Activated CD4-positive, CD25-positive, alpha-beta regulatory T cell treated with anti-CD3 and anti-CD28 coated beads, Interleukin-2, amount 50 U/mL, for 24 hours (primary cell): ENCODE measurements around the gene ZNF474.
A peak's percentile ranks its signal among the peaks of the same experiment; 100 is the strongest.

Experiments used
- ATAC-seq, 2 donors: fragments of 150-1000 bp; cut with Tn5 transposase; one replicate each; pipeline ENCODE4 v1.10.0; 2021; ENCODE audit warnings: mild to moderate bottlenecking in 1 of 2, moderate library complexity in 1 of 2

ZNF474 gene

DNA sequence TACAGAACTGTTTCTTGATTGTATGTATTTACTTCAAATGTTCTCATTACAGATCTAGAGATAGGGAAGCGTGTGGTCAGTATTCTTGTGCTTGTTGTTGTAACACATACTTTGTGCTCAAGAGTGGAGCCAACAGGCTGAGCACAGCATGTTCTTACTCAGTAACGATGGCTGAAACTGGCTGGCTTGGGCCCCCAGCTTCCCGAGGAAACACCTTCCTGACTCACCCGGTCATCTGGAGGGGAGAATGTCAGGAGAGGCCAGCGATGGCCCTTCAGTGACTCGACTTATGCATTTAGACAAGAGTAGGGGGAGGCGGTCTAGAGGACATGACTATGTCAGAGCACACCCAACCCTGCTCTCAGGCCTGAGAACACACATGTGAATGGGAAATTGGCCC, 25.6 kb downstream of the ZNF474 start:
- ATAC-seq, result no peak

DNA sequence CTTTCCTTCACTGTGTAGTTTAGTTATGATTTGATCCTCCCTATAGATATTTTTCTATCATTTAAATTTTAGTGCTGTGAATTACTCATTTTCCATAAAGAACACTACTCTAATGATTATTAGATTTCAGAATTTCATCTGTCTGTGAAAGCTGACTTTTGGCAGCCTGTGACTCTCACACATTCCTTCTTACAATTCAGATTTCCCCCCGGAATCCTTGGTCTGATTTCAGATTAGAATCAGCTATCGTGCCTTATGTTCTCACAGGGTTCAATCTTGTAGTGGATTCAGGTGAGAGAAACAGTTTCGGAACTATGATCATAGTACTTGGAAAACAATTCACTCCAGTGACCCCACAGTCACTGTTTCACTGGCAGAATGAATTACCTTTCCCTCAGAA, 26.2 kb downstream of the ZNF474 start:
- no peak for ATAC-seq

DNA sequence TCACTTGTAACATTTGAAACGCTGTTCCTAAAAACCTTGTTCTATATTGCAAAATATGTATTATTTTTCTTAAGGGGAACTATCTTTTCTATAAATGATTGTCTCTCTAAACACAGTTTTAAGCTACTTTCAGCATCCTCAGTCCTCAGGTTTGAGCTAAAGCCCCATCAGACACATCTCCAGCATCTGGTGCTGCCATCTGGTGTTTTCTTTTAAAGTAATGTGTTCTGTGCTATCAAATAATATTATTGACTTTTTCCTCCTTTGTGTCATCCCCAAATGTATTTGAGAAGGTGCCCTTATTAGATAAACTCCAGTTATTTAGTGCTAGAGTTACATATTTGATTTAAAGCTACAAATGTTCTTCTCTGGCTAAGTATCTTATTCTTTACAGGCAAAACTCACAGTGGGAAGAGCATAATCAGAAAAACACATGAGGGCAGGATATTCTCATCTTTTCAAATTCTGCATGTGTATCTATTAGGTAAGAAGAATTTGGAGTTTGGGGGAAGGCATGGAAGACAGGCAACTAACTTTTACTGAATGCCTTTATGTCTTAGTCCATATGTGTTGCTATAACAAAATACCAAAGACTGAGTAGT, 27.5 kb downstream of the ZNF474 start:
- ATAC-seq, result no peak

DNA sequence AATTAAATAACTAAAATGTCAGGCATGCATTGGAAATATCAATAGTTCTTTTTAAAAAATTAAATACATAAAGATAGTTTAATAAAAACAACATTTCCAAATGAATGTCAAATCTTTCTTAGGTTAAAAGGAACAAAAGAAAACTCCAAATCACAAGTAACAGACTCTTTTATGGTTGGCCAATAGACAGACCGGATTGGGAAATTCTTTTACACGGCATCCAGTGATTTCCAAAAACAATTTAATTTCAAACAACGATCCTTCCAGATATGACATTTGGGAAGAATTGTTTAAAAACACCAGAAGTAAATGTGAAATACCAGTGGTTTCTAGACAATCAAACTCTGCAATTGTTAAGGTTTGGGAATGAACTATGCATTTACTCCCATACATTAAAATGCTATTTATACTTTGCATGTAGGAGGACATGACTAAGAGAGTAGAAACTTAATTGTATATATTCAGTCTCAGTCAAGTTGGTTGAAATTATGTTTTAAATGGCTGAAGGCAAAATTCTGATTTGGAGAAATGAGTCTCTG, 32.8 kb downstream of the ZNF474 start:
- ATAC-seq, result no peak

DNA sequence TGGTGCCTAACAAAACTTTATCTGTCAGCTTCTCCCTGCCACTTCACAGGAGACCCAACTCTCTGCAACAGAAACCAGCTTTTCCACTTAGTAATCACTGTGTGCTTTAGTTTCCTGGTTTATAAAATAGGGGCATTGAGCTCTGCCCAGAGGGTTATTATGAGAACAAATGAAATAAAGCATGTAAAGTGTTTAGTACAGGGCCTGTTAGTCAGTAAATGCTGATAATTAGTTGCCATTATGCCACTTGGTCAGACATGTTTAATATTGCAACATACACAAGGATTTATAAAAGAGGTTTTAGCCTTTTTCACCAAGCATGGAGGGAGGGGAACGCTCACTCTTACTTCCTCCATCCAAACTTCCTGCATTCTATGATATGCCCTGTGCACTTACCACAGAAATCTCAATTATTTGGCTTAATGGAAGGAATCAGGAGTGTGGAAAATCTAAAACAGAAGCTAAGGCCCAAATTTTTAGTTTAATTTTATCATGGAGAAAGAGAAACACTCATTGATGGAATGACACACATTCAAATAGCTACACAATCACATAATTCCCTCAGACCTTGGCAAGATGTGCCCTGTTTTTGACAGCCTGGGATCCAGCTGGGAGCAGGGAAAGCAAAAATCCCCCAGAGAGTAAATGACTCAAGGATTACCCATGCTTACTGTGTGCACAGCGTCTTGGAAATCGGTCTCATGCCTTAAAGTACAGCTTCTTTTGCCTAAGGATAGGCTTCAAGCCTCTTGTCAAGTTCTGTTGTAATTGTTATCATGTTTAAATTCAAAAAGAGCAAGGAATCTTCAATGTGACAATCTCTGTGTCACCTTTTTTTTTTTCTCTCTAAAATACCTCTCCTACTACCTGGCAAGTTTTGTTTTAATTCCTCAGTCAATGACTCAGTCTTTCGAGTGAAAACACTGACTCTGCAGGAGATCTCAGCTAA, 34.0 kb downstream of the ZNF474 start:
- no peak for ATAC-seq

DNA sequence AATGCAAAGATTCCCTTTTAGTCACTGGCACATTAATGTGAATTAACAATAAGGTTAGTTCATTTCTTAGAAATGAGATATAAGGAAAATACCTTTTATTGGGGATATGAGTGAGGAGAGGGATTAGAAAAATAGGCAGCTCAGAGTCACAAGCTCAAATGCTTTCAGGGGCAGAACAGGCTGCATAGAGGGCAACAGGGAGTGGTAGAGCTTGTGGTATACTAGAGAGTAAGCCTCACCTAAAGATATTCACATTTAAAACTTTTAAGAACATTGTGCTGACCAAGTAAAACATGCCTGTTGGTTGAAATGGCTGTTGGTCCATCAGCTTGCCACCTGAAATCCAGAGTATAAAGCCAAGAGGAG, 34.7 kb downstream of the ZNF474 start:
- ATAC-seq, result no peak

DNA sequence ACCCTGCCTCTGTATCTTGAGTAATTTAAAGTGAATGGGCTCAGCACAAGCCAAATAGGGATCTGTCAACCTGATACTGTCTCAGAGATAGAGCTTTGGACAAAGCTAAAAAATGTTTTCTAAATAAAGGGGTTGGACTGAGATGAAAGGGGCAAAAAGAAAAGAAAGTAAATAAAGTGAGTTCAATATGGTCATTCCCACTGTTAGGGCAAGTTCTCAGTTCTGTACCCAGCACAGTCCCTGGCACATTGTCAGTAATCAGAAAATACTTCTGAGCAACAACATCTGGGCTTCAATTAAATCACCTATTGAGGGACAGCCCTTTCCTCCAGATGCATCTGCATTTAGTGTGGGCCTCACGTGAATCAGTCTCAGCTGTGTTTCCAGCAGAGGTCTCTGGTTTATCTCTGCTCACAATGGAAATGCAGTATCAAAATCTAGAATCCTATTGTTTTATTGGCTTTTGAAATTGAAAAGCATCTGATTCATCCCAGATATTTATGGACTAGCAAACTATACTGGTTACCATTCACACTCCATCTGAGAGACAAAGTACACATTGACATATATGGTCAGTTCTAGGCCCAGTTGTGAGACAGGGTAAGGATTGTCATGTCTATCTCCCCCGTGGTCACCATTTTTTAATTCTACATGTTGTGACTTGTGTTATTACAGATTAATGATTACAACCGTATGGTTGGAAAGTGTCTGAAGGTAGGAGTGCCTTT, 35.6 kb downstream of the ZNF474 start:
- ATAC-seq, result no peak

GRCh38 chr5:122165559-122166078, 36.3 kb downstream of the ZNF474 start:
- no peak for ATAC-seq

- no peak for ATAC-seq
Measured at GRCh38 chr5:122169350-122170103, 40.2 kb downstream of the ZNF474 start.

DNA sequence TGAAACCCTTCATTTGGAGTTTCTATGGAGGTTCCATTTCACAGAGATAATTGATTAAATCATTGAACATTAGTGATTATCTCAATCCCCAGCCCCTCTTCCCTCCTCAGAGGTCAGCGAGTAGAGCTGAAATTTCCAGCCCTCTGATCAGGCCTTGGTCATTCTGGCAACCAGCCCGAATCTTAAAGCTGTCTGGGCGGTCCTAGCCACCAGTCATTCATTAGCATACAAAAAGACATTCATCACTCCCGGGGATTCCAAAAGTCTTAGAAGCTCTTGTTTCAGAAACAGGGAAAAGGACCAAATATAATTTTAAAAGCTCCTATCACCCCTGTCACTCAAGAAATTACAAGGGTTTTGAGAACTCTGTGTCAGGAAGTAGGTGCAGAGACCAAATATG, 41.3 kb downstream of the ZNF474 start:
- no peak for ATAC-seq

- ATAC-seq, result no peak
Measured at GRCh38 chr5:122172207-122172606, 42.9 kb downstream of the ZNF474 start.

DNA sequence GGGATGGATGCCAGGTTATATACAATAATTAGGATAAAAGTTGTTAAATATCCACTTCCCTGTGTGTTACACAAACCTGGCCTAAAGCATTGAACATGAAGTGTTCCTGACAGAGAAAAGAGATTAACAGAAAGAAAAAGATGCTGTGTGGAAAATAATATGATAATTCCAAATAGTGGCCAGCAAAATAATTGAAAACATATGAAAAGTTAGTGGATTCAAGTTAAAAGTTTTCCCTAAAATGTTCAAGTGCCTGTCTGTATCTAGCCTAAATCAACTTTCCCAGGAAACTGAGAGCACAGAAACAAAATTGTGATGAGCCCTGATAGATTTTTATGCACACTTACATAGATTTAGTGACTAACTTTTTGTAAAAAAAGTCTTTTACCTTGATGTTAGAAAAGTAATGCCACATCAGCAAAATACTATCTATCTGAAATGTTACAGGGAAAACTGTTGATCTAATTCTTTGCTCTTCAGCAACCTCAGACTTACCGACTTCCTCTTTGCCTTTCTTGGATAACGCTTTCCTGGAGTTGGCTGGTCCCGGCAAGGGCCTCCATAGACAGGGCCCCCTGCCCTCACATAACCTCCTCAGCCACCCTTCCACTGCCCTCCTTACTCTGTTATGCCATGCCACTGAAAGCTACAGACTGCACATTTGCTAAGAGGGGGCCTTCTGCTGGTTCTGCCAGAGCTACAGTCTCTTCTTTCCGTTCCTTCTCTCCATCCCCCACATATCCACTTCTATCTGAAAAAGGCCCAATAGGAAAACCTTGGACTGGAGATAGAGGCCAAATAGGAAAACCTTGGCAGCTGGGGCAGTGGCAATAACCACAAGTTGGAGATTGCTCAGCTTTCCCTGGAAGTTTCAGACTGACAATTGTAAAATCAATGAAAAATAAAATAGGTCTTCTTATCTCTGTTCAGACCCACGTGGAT, 44.4 kb downstream of the ZNF474 start:
- ATAC-seq, result no peak

DNA sequence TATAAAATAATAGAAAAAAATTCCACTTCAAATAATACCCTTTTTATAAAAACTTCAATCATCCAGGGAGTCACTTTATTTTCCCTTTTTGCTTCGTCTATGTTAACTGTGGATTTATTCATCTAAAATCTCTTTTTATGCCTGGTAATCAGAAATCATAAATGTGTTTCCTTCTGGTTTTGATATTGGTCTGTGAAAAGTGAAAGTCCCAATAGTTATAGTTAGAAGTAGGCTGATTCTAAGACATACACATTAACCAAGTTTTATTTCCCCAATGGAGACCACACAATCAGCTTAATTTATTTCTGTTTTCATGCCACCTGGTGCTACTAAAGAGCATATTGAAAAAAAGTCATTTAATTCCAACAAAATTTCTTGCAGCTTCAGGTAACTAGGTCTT, 45.7 kb downstream of the ZNF474 start:
- no peak for ATAC-seq

GRCh38 chr5:122175852-122176251, 46.5 kb downstream of the ZNF474 start:
- ATAC-seq, result no peak

DNA sequence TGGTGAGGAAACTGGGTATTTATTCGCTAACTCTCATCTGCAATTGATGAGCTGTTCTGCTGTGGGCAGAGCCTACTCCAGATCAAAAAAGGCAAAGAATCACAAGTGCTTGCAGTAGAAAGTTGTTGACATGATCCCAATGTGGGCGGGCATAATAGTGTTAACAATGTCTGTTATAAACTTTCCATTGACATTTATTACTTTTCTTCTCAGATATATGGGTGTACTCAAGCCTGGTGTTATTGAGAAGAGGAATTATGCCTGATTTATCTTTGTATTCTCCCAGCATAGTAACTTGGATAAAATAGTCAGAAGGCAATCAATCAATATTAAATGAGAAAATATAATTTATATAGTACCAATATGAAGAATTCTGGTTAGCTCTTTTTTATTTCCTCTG, 47.8 kb downstream of the ZNF474 start:
- ATAC-seq, result no peak

GRCh38 chr5:122179701-122180100, 50.4 kb downstream of the ZNF474 start:
- no peak for ATAC-seq

GRCh38 chr5:122180146-122180712, 50.9 kb downstream of the ZNF474 start:
- ATAC-seq, result no peak

DNA sequence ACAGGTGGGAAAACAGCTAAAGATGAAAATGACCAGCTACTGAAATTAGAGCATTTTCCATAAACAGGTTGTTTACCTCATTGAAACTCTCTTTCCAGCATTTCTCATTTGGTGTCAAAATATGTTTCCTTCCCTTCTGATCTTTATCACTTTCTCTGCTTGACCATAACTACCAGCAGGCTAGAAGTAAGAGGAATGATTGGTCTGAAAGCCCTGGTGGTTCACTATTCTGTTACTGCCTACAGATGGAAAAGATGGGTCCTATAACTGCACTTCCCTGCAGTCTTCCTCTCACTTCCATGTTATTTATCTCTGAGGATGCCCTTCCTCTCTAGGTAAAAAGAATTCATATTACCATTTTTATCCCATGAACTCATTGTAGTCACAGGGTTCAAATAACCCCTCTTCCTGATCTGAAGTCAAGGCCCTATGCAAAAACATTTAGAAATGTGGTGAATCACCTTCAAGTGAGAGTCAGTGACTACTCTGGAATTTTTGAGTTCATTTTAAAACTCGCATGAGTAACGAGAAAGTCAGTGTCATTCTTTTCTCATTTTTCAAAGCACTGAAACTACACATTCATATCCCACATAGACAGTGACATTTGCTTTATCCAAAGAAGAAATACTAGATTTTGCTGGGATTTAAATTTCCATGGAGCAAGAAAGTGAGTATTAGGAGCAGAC, 51.7 kb downstream of the ZNF474 start:
- ATAC-seq, result peak; percentile 38 to 41

GRCh38 chr5:122181863-122182262, 52.5 kb downstream of the ZNF474 start:
- ATAC-seq, result no peak

DNA sequence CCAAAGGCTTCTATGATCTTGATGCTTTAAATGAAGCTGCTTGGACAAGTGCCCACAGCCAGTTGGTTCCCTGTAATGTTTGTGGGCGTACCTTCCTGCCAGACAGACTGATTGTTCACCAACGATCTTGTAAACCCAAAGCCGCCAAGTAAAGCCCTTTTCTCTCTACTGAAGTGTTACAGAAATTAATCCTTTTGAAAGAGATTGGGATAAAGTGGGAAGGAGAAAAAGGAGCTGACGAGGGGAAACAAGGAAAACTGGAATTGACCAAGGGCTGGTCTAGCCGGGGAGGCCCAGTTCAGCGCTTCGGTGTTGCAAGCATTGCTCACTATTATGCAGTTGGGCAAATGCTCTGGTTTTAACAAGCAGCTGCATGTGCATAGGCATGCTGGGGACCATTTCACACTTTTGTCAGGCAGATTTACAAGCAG, 53.2 kb downstream of the ZNF474 start:
- no peak for ATAC-seq
